HG02870 (cell line): ENCODE measurements around the gene ABCF1.

Source experiments
- ATAC-seq: cut with Tn5 transposase; IDR thresholded peaks from one replicate; pipeline ENCODE4 v1.9.1; 2021; ENCODE audit warnings: mild to moderate bottlenecking, moderate library complexity; ENCODE audit not compliant: unreplicated experiment

ABCF1 gene

GRCh38 chr6:30618270-30618797 lies 47.1 kb downstream of the ABCF1 start:
- no peak for ATAC-seq

GRCh38 chr6:30619561-30619960 lies 48.3 kb downstream of the ABCF1 start:
- no peak for ATAC-seq

GRCh38 chr6:30625511-30625910 lies 54.3 kb downstream of the ABCF1 start:
- ATAC-seq = no peak

- ATAC-seq = peak; percentile 85
These were observed 55.5 kb downstream of the ABCF1 start, which contains the start of gene ATAT1 for GRCh38 chr6:30626484-30627366. ATAT1 (plus strand) TSS chr6:30626874.

- no peak for ATAC-seq
These were observed 64.6 kb downstream of the ABCF1 start for GRCh38 chr6:30635834-30636233.

- no peak for ATAC-seq
These were observed 69.2 kb downstream of the ABCF1 start for GRCh38 chr6:30640481-30640880.

GRCh38 chr6:30641048-30641447 lies 69.8 kb downstream of the ABCF1 start:
- no peak for ATAC-seq
